ENCODE results near the gene TFB1M. TPM values are rescaled to one million over a fixed set of nuclear protein-coding genes. Genes with fewer than 3 reads are reported as not detected.
A peak's percentile ranks its signal among the peaks of the same experiment; 100 is the strongest.

The TFB1M gene
- total RNA-seq, 2 donors from 2014 or later, result 24.1 to 44.1 TPM

GRCh38 chr6:155260686-155261085 is 53.6 kb downstream of the TFB1M start:
- DNase-seq (ENCODE audit: low spot score) (no peak), ATAC-seq (no peak)
- no peaks in the 10 kb centered on the region for H3K27me3 Mint-ChIP-seq
- H3K27ac Mint-ChIP-seq, result peak overlapping the region in 1 of 2 donors; percentile 43
- H3K4me1 Mint-ChIP-seq (ENCODE audit: low read depth in 2 of 2), result peaks cover 0 to 7% of the 10 kb centered on the region in 2 donors
- H3K9me3 Mint-ChIP-seq, result no peaks in the 10 kb centered on the region
- no peak overlapping the region for H3K4me3 Mint-ChIP-seq
- H3K36me3 Mint-ChIP-seq, result peaks cover 9% of the 10 kb centered on the region

- DNase-seq (ENCODE audit: low spot score) (no peak), ATAC-seq (no peak)
- Mint-ChIP-seq H3K4me1 (ENCODE audit: low read depth in 2 of 2) (peaks cover 0 to 7% of the 10 kb centered on the region in 2 donors), H3K27ac (no peak overlapping the region), H3K36me3 (peaks cover 16% of the 10 kb centered on the region), H3K9me3 (no peaks in the 10 kb centered on the region), H3K4me3 (no peak overlapping the region), H3K27me3 (no peaks in the 10 kb centered on the region)
These were observed 54.4 kb downstream of the TFB1M start for GRCh38 chr6:155259897-155260296.

GRCh38 chr6:155259204-155259603 is 55.1 kb downstream of the TFB1M start:
- Mint-ChIP-seq H3K4me3 (no peak overlapping the region), H3K36me3 (peaks cover 21% of the 10 kb centered on the region)

GRCh38 chr6:155257796-155258195 is 56.5 kb downstream of the TFB1M start:
- ATAC-seq (no peak), DNase-seq (ENCODE audit: low spot score) (no peak)
- Mint-ChIP-seq H3K27me3 (no peaks in the 10 kb centered on the region), H3K36me3 (peaks cover 16% of the 10 kb centered on the region), H3K4me3 (no peak overlapping the region), H3K9me3 (no peaks in the 10 kb centered on the region), H3K27ac (no peak overlapping the region), H3K4me1 (ENCODE audit: low read depth in 2 of 2) (peaks cover 0 to 7% of the 10 kb centered on the region in 2 donors)

More at GRCh38 chr6:155259204-155259603, 55.1 kb downstream of the TFB1M start:
- no peaks in the 10 kb centered on the region for H3K27me3 Mint-ChIP-seq
- no peak for ATAC-seq
- no peaks in the 10 kb centered on the region for H3K9me3 Mint-ChIP-seq
- no peak overlapping the region for H3K27ac Mint-ChIP-seq
- H3K4me1 Mint-ChIP-seq (ENCODE audit: low read depth in 2 of 2), result peaks cover 0 to 7% of the 10 kb centered on the region in 2 donors
- no peak for DNase-seq (ENCODE audit: low spot score)

- peaks cover 0 to 3% of the 10 kb centered on the region in 2 donors for H3K4me1 Mint-ChIP-seq (ENCODE audit: low read depth in 2 of 2)
- no peaks in the 10 kb centered on the region for H3K9me3 Mint-ChIP-seq
- peaks cover 16% of the 10 kb centered on the region for H3K36me3 Mint-ChIP-seq
- ATAC-seq (no peak), DNase-seq (ENCODE audit: low spot score) (no peak)
- H3K27me3 Mint-ChIP-seq, result no peaks in the 10 kb centered on the region
- no peak overlapping the region for H3K4me3 Mint-ChIP-seq
- no peak overlapping the region for H3K27ac Mint-ChIP-seq
These were observed 58.0 kb downstream of the TFB1M start for GRCh38 chr6:155256122-155256795.

GRCh38 chr6:155254139-155254538 is 60.1 kb downstream of the TFB1M start:
- Mint-ChIP-seq H3K27ac (no peak overlapping the region), H3K27me3 (no peaks in the 10 kb centered on the region), H3K4me1 (ENCODE audit: low read depth in 2 of 2) (peaks cover 0 to 3% of the 10 kb centered on the region in 2 donors), H3K4me3 (no peak overlapping the region), H3K36me3 (peaks cover 16% of the 10 kb centered on the region), H3K9me3 (no peaks in the 10 kb centered on the region)
- ATAC-seq (no peak), DNase-seq (ENCODE audit: low spot score) (no peak)

GRCh38 chr6:155253337-155253736 is 60.9 kb downstream of the TFB1M start:
- H3K27me3 Mint-ChIP-seq, result no peaks in the 10 kb centered on the region
- H3K4me3 Mint-ChIP-seq, result no peak overlapping the region
- DNase-seq (ENCODE audit: low spot score) (no peak), ATAC-seq (no peak)
- H3K36me3 Mint-ChIP-seq, result peaks cover 20% of the 10 kb centered on the region
- peaks cover 0 to 3% of the 10 kb centered on the region in 2 donors for H3K4me1 Mint-ChIP-seq (ENCODE audit: low read depth in 2 of 2)
- H3K27ac Mint-ChIP-seq, result peak overlapping the region in 1 of 2 donors; percentile 39
- no peaks in the 10 kb centered on the region for H3K9me3 Mint-ChIP-seq

- H3K36me3 Mint-ChIP-seq, result peaks cover 17% of the 10 kb centered on the region
- H3K27ac Mint-ChIP-seq, result no peak overlapping the region
- DNase-seq (ENCODE audit: low spot score) (no peak), ATAC-seq (no peak)
- H3K9me3 Mint-ChIP-seq, result no peaks in the 10 kb centered on the region
- H3K27me3 Mint-ChIP-seq, result no peaks in the 10 kb centered on the region
- peaks cover 0 to 3% of the 10 kb centered on the region in 2 donors for H3K4me1 Mint-ChIP-seq (ENCODE audit: low read depth in 2 of 2)
- H3K4me3 Mint-ChIP-seq, result no peak overlapping the region
These were observed 61.7 kb downstream of the TFB1M start for GRCh38 chr6:155252581-155252980.

GRCh38 chr6:155250701-155251381 is 63.4 kb downstream of the TFB1M start:
- no peak overlapping the region for H3K4me3 Mint-ChIP-seq
- H3K27ac Mint-ChIP-seq, result no peak overlapping the region
- ATAC-seq (no peak), DNase-seq (ENCODE audit: low spot score) (no peak)
- no peaks in the 10 kb centered on the region for H3K27me3 Mint-ChIP-seq
- no peaks in the 10 kb centered on the region for H3K9me3 Mint-ChIP-seq
- peaks cover 0 to 3% of the 10 kb centered on the region in 2 donors for H3K4me1 Mint-ChIP-seq (ENCODE audit: low read depth in 2 of 2)
- peaks cover 17% of the 10 kb centered on the region for H3K36me3 Mint-ChIP-seq

GRCh38 chr6:155248008-155249001 is 66.0 kb downstream of the TFB1M start:
- no peaks in the 10 kb centered on the region for H3K9me3 Mint-ChIP-seq
- H3K27ac Mint-ChIP-seq, result no peak overlapping the region
- peaks cover 4% of the 10 kb centered on the region for H3K36me3 Mint-ChIP-seq
- H3K4me3 Mint-ChIP-seq, result no peak overlapping the region
- ATAC-seq, result peak; percentile 31 to 64
- H3K27me3 Mint-ChIP-seq, result no peaks in the 10 kb centered on the region
- H3K4me1 Mint-ChIP-seq (ENCODE audit: low read depth in 2 of 2), result no peaks in the 10 kb centered on the region
- DNase-seq (ENCODE audit: low spot score), result no peak

GRCh38 chr6:155247618-155248007 is 66.7 kb downstream of the TFB1M start:
- ATAC-seq (no peak), DNase-seq (ENCODE audit: low spot score) (no peak)
- no peak overlapping the region for H3K27ac Mint-ChIP-seq
- no peaks in the 10 kb centered on the region for H3K4me1 Mint-ChIP-seq (ENCODE audit: low read depth in 2 of 2)
- no peaks in the 10 kb centered on the region for H3K9me3 Mint-ChIP-seq
- peaks cover 4% of the 10 kb centered on the region for H3K36me3 Mint-ChIP-seq
- no peaks in the 10 kb centered on the region for H3K27me3 Mint-ChIP-seq
- no peak overlapping the region for H3K4me3 Mint-ChIP-seq

GRCh38 chr6:155246825-155247224 is 67.5 kb downstream of the TFB1M start:
- peaks cover 4% of the 10 kb centered on the region for H3K36me3 Mint-ChIP-seq
- no peak for ATAC-seq
- DNase-seq (ENCODE audit: low spot score), result no peak
- no peaks in the 10 kb centered on the region for H3K9me3 Mint-ChIP-seq
- H3K27me3 Mint-ChIP-seq, result no peaks in the 10 kb centered on the region
- no peak overlapping the region for H3K4me3 Mint-ChIP-seq
- H3K27ac Mint-ChIP-seq, result no peak overlapping the region
- peaks cover 0 to 3% of the 10 kb centered on the region in 2 donors for H3K4me1 Mint-ChIP-seq (ENCODE audit: low read depth in 2 of 2)

GRCh38 chr6:155245831-155246230 is 68.5 kb downstream of the TFB1M start:
- peaks cover 4% of the 10 kb centered on the region for H3K36me3 Mint-ChIP-seq

More at GRCh38 chr6:155245831-155246230, 68.5 kb downstream of the TFB1M start:
- Mint-ChIP-seq H3K27me3 (no peaks in the 10 kb centered on the region), H3K27ac (no peak overlapping the region), H3K4me3 (no peak overlapping the region), H3K9me3 (no peaks in the 10 kb centered on the region), H3K4me1 (ENCODE audit: low read depth in 2 of 2) (peaks cover 0 to 3% of the 10 kb centered on the region in 2 donors)
- ATAC-seq, result no peak
- no peak for DNase-seq (ENCODE audit: low spot score)

All from natural killer cell treated with Interleukin-12 subunit alpha and Interleukin-12 subunit beta and Interleukin-15 and Interleukin-18, amount 100 ng/mL, for 72 hours (primary cell).